Esophagus (tissue), 2 donors: ENCODE measurements around the gene ELAC2. TPM values are rescaled to one million over a fixed set of nuclear protein-coding genes. Genes with fewer than 3 reads are reported as not detected.

ENCODE experiments used
- H3K27ac ChIP-seq, 2 donors: one replicate each; pipeline ENCODE4 v1.5.1; 2013; ENCODE audit warnings: low read depth in 2 of 2, mild to moderate bottlenecking in 2 of 2, inconsistent platforms in 1 of 2, low read length in 1 of 2, moderate library complexity in 1 of 2
- H3K27me3 ChIP-seq, 2 donors: one replicate each; pipeline ENCODE4 v1.6.1; 2013; ENCODE audit warnings: low read length in 2 of 2, control low read depth in 1 of 2, mild to moderate bottlenecking in 1 of 2; ENCODE audit not compliant: insufficient read depth in 2 of 2, control insufficient read depth in 1 of 2
- H3K36me3 ChIP-seq, 2 donors: one replicate each; pipeline ENCODE4 v1.6.1; 2013; ENCODE audit warnings: low read length in 1 of 2; ENCODE audit not compliant: control insufficient read depth in 2 of 2, insufficient read depth in 2 of 2
- H3K4me1 ChIP-seq, 2 donors: one replicate each; pipeline ENCODE4 v1.6.1; 2013; ENCODE audit warnings: low read length in 1 of 2; ENCODE audit not compliant: control insufficient read depth in 2 of 2, insufficient read depth in 2 of 2
- H3K4me3 ChIP-seq, 2 donors: one replicate each; pipeline ENCODE4 v1.5.1; 2013; ENCODE audit warnings: low read length in 2 of 2, mild to moderate bottlenecking in 2 of 2, low read depth in 1 of 2, moderate library complexity in 1 of 2
- H3K9me3 ChIP-seq, 2 donors: one replicate each; pipeline ENCODE4 v1.6.1; 2013; ENCODE audit warnings: mild to moderate bottlenecking in 2 of 2, low read depth in 1 of 2, low read length in 1 of 2, moderate library complexity in 1 of 2; ENCODE audit not compliant: control insufficient read depth in 2 of 2, insufficient read depth in 1 of 2
- whole genome bisulfite sequencing, 2 donors: extraction: QIAGEN DNeasy Blood & Tissue Kit; methylation state at CpG; one replicate each; pipeline ENCODE4 v1.1.7; 2013; 5-methylcytosine and 5-hydroxymethylcytosine counted together
- polyA plus RNA-seq, 2 donors: library from polyadenylated mRNA; stranded (reverse); fragments of 200-250 nt; gene quantifications; one replicate each; pipeline ENCODE4 v1.2.3, GENCODE V29; 2013
- donor health status: healthy with polysubstance abuse.
- donor health status: Bipolar disorder and iron deficiency.

Gene ELAC2
- polyA plus RNA-seq, 2 donors = 27.3 to 37.3 TPM

DNA sequence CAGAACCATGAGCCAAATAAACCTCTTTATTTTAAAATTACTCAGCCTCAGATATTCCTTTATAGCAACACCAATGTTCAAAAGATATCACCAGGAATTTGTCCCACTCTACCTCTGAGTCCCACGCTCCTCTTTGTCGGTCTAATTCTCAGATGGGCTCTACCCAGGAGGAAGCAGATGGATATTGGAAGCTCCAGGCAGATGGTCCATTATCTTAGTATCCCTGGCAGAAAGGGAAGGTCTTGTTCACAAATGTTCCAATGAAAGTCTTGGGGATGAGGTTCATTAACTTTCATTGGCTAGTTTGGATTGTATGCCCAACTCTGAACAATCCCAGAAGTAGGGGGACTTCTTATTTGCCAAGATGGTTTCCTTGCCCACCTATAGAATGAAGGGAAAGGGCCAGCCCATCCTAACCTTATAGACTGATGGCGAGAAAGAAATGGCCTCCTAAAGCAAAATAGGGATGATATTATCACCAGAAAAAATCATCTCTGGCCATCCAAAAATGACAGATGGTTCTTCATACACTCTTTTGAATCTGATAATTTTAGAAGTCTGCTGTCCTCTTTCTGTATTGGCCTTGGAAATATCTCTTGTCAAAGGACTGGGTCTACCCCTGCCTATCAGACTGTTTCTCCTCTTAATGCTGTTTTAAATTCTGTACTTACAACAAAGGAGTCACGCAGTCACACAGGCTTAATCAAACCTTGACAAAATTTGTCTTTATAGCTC is 21.3 kb upstream of the ELAC2 start:
- H3K9me3 ChIP-seq = peaks cover 0 to 4% of the 10 kb centered on the region in 2 donors
- H3K27ac ChIP-seq = no peak overlapping the region
- H3K4me1 ChIP-seq = no peaks in the 10 kb centered on the region
- H3K27me3 ChIP-seq = no peaks in the 10 kb centered on the region
- no peaks in the 10 kb centered on the region for H3K36me3 ChIP-seq
- WGBS, 2 donors = 92 to 94% methylated on average over 4 of the region's 4 CpGs
- no peak overlapping the region for H3K4me3 ChIP-seq

DNA sequence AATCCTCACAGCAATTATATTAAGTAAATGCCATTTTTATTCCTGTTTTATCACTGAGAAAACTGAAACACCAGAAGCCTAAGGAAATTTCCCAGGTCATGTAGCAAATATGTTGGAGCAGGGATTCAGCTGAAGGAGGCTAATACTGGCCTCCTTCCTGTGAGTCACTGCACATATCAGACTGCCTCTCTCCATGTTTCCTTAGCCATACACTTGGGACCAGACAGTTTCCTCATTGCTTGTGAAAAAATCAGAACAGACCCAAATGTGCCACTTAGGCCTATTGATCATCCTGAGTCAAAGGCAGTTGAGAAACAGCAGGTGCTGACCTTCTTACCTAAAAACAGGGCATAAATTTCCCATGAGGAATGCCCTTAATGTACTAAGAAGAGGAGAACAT is 18.9 kb upstream of the ELAC2 start:
- Histone ChIP-seq H3K4me3 (no peak overlapping the region), H3K9me3 (peaks cover 0 to 4% of the 10 kb centered on the region in 2 donors), H3K4me1 (no peaks in the 10 kb centered on the region), H3K27ac (no peak overlapping the region), H3K27me3 (no peaks in the 10 kb centered on the region), H3K36me3 (no peaks in the 10 kb centered on the region)

DNA sequence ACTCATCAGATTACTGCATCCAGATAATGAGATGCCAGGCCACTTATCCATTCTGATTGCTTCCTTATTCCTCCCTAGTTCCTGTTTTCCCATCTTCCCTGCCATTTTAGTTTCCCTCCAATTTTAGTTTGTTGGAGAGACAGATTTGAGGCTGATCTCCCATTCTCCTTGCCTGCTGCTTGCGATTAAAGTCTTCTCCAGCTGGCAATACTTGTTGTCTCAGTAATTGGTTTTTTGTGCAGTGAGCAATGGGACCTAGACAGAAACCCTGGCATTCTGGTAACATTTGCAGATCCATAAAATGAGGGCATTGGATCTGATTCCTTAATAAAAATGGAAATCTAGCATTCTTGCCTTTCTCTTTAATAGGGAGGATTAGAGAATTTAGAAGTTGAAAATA is 17.6 kb upstream of the ELAC2 start:
- H3K4me3 ChIP-seq = no peak overlapping the region
- no peaks in the 10 kb centered on the region for H3K4me1 ChIP-seq
- H3K36me3 ChIP-seq = no peaks in the 10 kb centered on the region
- H3K27me3 ChIP-seq = no peaks in the 10 kb centered on the region
- WGBS, 2 donors = 93 to 96% methylated on average over 1 of the region's 1 CpG
- peaks cover 0 to 4% of the 10 kb centered on the region in 2 donors for H3K9me3 ChIP-seq
- H3K27ac ChIP-seq = no peak overlapping the region

DNA sequence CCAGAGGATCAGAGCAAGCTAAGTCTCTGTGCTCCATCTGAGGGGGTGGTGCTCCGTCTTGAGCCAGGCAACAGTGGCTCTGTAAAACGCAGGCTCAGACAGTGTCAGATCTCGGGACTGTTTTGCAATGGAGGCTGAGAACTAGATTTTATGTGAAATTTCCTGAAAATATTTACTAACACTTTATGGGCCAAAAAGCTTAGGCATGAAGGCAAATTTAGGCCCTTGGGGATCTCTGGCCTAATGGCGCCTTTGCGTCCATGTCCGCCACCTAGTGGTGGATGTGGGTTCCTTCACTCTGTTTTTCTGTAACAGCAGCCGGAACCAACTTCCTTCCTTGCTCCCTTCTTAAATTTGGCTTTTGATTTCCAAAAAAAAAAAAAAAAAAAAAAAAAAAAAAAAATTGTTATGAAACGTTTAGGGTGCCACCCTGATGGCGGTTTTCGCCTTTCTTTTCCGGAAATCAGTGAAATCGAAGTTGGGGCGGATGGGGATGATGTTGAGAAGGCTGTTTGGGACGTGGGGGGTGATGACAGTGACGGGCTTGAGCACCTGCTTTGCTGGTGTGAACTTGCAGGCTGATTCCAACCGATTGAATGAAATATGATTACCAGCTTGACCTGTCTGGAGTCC is 14.0 kb upstream of the ELAC2 start:
- H3K4me1 ChIP-seq = no peaks in the 10 kb centered on the region
- H3K9me3 ChIP-seq = peaks cover 0 to 4% of the 10 kb centered on the region in 2 donors
- H3K27ac ChIP-seq = no peak overlapping the region
- no peaks in the 10 kb centered on the region for H3K36me3 ChIP-seq
- H3K27me3 ChIP-seq = no peaks in the 10 kb centered on the region
- H3K4me3 ChIP-seq = no peak overlapping the region
- 47 to 51% methylated on average over 16 of the region's 16 CpGs for WGBS, 2 donors

DNA sequence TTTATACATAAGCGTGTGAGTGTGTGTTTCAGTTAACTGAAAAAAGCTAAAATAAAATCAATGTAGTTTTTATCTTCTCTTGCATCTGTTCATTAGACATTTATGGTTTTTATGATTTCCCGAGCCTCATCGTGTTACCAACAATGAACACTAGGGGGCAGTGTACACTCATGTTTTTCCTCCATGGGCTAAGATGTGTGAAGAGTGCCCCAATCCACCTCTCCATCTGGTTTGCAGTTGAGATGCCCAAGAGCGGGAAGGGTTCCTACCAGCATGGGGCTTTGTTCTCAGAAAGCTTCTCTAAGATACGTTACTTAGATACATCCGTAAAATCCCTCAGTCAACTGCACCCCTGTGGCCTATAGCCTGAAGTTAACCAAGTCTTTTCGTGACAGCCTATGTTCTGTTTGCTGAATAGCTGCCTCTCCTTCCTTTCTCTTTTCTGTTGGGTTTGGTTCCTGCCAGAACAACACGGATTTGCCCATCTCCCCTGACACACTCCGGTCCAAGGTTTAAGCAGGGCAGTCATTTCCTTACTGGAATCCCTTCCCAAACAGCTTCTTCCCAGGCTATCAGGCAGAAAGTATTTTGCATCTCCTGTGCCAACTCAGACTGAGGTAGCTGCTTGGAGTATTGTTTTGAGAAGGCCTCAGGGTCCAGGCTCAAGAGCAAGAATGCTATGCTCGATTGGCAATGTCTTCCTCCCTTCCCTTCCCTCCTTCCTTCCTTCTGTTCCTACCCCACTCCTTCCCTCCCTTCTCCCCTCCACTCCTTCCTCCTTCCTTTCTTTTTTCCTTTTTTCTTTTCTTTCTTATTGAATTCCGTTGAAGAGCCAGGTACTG is 12.9 kb upstream of the ELAC2 start:
- Histone ChIP-seq H3K36me3 (no peaks in the 10 kb centered on the region), H3K27ac (no peak overlapping the region), H3K4me1 (no peaks in the 10 kb centered on the region), H3K27me3 (no peaks in the 10 kb centered on the region), H3K9me3 (no peaks in the 10 kb centered on the region), H3K4me3 (no peak overlapping the region)
- 48 to 52% methylated on average over 11 of the region's 11 CpGs for WGBS, 2 donors

DNA sequence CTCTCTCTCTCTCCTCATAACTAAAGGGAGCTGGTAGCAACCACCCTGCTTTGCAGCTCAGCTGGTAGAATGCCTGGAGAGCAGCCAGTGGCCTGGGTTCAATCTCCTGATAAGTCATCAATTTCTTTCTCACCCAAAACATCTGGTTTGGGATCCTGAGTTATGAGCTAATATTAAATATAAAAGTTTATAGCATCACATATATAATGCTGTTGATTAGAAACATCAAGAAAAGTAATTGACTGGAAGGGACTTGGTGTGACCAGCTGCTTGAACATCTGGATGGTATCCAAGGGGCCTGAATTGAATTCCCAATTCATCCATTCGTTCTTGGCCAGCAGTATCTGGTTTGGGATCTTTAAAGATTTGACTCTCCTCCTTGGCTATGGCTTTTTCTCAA is 12.2 kb upstream of the ELAC2 start:
- Histone ChIP-seq H3K27ac (no peak overlapping the region), H3K36me3 (no peaks in the 10 kb centered on the region), H3K27me3 (no peaks in the 10 kb centered on the region), H3K9me3 (no peaks in the 10 kb centered on the region), H3K4me1 (no peaks in the 10 kb centered on the region), H3K4me3 (no peak overlapping the region)
- WGBS, 2 donors = 58 to 76% methylated on average over 1 of the region's 1 CpG

DNA sequence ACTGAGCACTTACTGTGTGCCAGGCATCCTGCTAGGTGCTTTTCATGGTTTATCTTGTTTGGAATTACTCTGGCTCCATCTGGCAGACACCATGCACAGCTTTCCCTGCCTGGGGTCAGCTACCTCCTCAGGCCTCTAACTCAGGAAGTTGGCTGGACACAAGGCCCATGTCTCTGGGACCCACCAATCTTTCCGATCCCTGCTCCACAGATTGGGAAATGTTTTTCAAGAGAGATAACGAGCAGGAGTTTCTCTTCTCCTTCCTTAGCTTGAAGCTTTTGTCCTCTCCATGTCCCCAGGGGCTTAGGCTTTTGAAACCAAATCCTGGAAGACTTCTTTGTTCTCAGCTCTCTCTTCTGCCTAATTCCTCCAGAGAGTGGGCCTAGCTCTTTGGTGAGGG is 11.5 kb upstream of the ELAC2 start:
- no peaks in the 10 kb centered on the region for H3K27me3 ChIP-seq
- no peaks in the 10 kb centered on the region for H3K4me1 ChIP-seq
- H3K27ac ChIP-seq = no peak overlapping the region
- WGBS, 2 donors = 66 to 73% methylated on average over 2 of the region's 2 CpGs
- H3K36me3 ChIP-seq = no peaks in the 10 kb centered on the region
- no peak overlapping the region for H3K4me3 ChIP-seq
- no peaks in the 10 kb centered on the region for H3K9me3 ChIP-seq

DNA sequence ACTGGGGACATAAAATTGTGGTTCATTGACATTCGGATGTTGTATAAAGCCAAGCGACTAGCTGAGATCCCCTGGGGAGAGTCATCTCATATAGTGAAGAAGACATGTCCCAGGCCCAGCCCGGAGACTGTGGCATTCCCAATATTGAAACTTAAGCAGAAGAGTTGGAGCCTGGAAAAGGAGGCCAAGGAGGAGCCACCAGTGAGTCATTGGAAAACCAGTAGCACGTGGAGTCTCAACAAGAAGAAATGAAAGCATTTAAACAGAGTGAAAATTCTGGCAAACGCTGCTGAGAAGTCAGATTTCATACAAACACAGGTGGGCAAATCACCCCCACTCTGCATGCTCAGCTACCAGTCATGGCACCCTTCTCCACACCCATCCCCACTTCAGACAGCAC is 9.4 kb upstream of the ELAC2 start:
- 88% methylated on average over 5 of the region's 5 CpGs for WGBS, 2 donors
- no peaks in the 10 kb centered on the region for H3K27me3 ChIP-seq
- no peak overlapping the region for H3K27ac ChIP-seq

DNA sequence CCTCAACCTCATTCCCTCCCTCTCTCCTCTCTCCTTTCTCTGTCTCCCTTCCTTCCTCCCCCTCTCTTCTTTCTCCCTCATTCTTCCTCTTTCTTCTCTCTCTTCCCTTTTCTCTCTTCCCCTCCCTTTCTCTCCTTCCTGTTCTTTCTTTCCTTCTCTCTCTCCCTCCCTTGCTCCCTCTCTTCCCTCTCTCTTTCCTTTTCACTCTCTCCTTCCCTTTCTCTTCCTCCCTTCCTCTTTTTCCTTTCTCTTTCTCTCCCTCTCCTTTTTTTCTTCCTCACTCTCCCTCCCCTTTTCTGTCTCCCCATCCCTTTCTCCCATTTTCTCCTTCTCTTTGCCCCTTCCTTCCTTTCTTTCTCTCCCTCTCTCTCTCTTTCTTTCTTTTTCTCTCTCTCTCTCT is 7.9 kb upstream of the ELAC2 start:
- H3K27me3 ChIP-seq = no peaks in the 10 kb centered on the region
- no peak overlapping the region for H3K4me3 ChIP-seq
- H3K36me3 ChIP-seq = no peaks in the 10 kb centered on the region
- H3K4me1 ChIP-seq = no peaks in the 10 kb centered on the region
- H3K9me3 ChIP-seq = no peaks in the 10 kb centered on the region
- no peak overlapping the region for H3K27ac ChIP-seq

More for the DNA sequence above, 9.4 kb upstream of the ELAC2 start:
- Histone ChIP-seq H3K9me3 (no peaks in the 10 kb centered on the region), H3K4me1 (no peaks in the 10 kb centered on the region), H3K4me3 (no peak overlapping the region), H3K36me3 (no peaks in the 10 kb centered on the region)
